Activated T-cell treated with anti-CD3 and anti-CD28 coated beads for 1 hour (primary cell): Measurements from ENCODE around the gene RAI1.

Experiments
- DNase-seq: peaks from one replicate; pipeline ENCODE4 v3.0.0-alpha.2; 2020; ENCODE audit warnings: low read depth

The RAI1 gene

GRCh38 chr17:17698371-17698770 is 17.1 kb downstream of the RAI1 start:
- no peak for DNase-seq

- no peak for DNase-seq
Measured at GRCh38 chr17:17698869-17699351, 17.7 kb downstream of the RAI1 start.

GRCh38 chr17:17699491-17699890 is 18.2 kb downstream of the RAI1 start:
- DNase-seq: no peak

GRCh38 chr17:17700251-17700969 is 19.2 kb downstream of the RAI1 start:
- no peak for DNase-seq

- DNase-seq: no peak
Measured at GRCh38 chr17:17701112-17701511, 19.9 kb downstream of the RAI1 start.

GRCh38 chr17:17701658-17702057 is 20.4 kb downstream of the RAI1 start:
- DNase-seq: no peak

GRCh38 chr17:17702449-17703139 is 21.3 kb downstream of the RAI1 start:
- DNase-seq: no peak

GRCh38 chr17:17703140-17703919 is 22.1 kb downstream of the RAI1 start:
- DNase-seq: no peak

GRCh38 chr17:17704931-17705330 is 23.7 kb downstream of the RAI1 start:
- DNase-seq: no peak

- no peak for DNase-seq
Measured at GRCh38 chr17:17706140-17707060, 25.1 kb downstream of the RAI1 start.

GRCh38 chr17:17708295-17708694 is 27.0 kb downstream of the RAI1 start:
- DNase-seq: no peak

- no peak for DNase-seq
Measured at GRCh38 chr17:17708816-17709215, 27.6 kb downstream of the RAI1 start.

GRCh38 chr17:17709815-17710321 is 28.6 kb downstream of the RAI1 start:
- no peak for DNase-seq

GRCh38 chr17:17710355-17710727 is 29.1 kb downstream of the RAI1 start:
- no peak for DNase-seq

- no peak for DNase-seq
Measured at GRCh38 chr17:17710728-17711541, 29.7 kb downstream of the RAI1 start.

- DNase-seq: no peak
Measured at GRCh38 chr17:17711641-17712162, 30.4 kb downstream of the RAI1 start.

GRCh38 chr17:17712268-17712924 is 31.1 kb downstream of the RAI1 start:
- no peak for DNase-seq

GRCh38 chr17:17713839-17714238 is 32.6 kb downstream of the RAI1 start:
- DNase-seq: no peak

GRCh38 chr17:17714261-17714866 is 33.1 kb downstream of the RAI1 start:
- no peak for DNase-seq
